Activated naive CD8-positive, alpha-beta T cell treated with anti-CD3 and anti-CD28 coated beads, Interleukin-2, amount 10 ng/mL, durations not matched to agents 7 days and 5 days (primary cell): ENCODE data around the gene UROC1. TPM values are rescaled to one million over a fixed set of nuclear protein-coding genes. Genes with fewer than 3 reads are reported as not detected.

Source experiments
- ATAC-seq: fragments of 150-1000 bp; cut with Tn5 transposase; one replicate; pipeline ENCODE4 v1.10.0; 2021; ENCODE audit warnings: low read depth, moderate library complexity
- POLR2A ChIA-PET: fragments of 350-600 bp; sonication (Branson Sonifier 250); formaldehyde crosslinking; loops from one replicate; lab custom pipeline; 2021; ENCODE audit warnings: antibody characterized with exemption; lab: Charles Lee
- DNase-seq: peaks from one replicate; pipeline ENCODE4 v3.0.0; 2021
- H3K27ac Mint-ChIP-seq: one replicate; pipeline ENCODE4 v1.8.0; 2022; ENCODE audit warnings: mild to moderate bottlenecking, mixed read lengths
- H3K27me3 Mint-ChIP-seq: one replicate; pipeline ENCODE4 v1.8.0; 2022; ENCODE audit warnings: mild to moderate bottlenecking, moderate library complexity, mixed read lengths
- H3K36me3 Mint-ChIP-seq: one replicate; pipeline ENCODE4 v1.8.0; 2021; ENCODE audit warnings: mild to moderate bottlenecking, mixed read lengths
- H3K4me1 Mint-ChIP-seq: one replicate; pipeline ENCODE4 v1.8.0; 2021; ENCODE audit warnings: mixed read lengths
- H3K4me3 Mint-ChIP-seq: one replicate; pipeline ENCODE4 v1.8.0; 2022; ENCODE audit warnings: mild to moderate bottlenecking, moderate library complexity, mixed read lengths
- H3K9me3 Mint-ChIP-seq: one replicate; pipeline ENCODE4 v1.8.0; 2021; ENCODE audit warnings: mixed read lengths
- total RNA-seq, 2 experiments: library from RNA; stranded (reverse); gene quantifications; one replicate each; pipeline ENCODE4 v1.2.3, GENCODE V29; 2021

UROC1 gene
- total RNA-seq, 2 experiments from 2014 or later = not detected

- Mint-ChIP-seq H3K36me3 (peaks cover 2% of the 10 kb centered on the region), H3K27me3 (no peaks in the 10 kb centered on the region), H3K27ac (no peak overlapping the region), H3K4me1 (no peaks in the 10 kb centered on the region), H3K9me3 (no peaks in the 10 kb centered on the region), H3K4me3 (no peak overlapping the region)
- no peak for ATAC-seq
- DNase-seq = no peak
- POLR2A ChIA-PET = no interaction called here
Measured at GRCh38 chr3:126452213-126452612, 65.4 kb downstream of the UROC1 start.

DNA sequence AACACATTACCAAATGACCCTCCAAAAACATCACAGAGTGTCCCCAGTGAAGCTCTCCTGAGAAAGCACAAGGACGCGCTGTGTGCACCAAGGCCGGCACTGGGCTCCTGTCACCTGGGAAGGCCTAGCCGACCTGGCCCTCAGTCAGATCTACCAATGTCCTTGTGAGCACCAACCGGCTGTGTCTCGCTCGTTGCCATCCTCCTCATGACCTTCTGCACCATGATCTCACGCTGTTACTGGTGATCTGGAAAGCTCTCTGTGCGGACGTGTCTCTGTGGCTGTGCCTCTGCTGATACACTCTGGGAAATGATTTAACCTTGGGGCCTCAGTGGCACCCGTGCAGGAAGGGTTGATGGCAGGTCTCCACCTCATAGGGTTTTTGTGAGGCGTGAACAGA lies 66.1 kb downstream of the UROC1 start:
- Mint-ChIP-seq H3K4me3 (no peak overlapping the region), H3K27me3 (no peaks in the 10 kb centered on the region), H3K9me3 (no peaks in the 10 kb centered on the region), H3K27ac (no peak overlapping the region), H3K4me1 (peaks cover 3% of the 10 kb centered on the region), H3K36me3 (peaks cover 2% of the 10 kb centered on the region)
- no peak for DNase-seq
- POLR2A ChIA-PET = no interaction called here
- ATAC-seq = no peak

GRCh38 chr3:126450744-126451143 lies 66.8 kb downstream of the UROC1 start:
- DNase-seq (no peak), ATAC-seq (no peak)
- Mint-ChIP-seq H3K27me3 (no peaks in the 10 kb centered on the region), H3K9me3 (no peaks in the 10 kb centered on the region), H3K36me3 (peaks cover 2% of the 10 kb centered on the region), H3K27ac (no peak overlapping the region), H3K4me3 (no peak overlapping the region), H3K4me1 (peaks cover 3% of the 10 kb centered on the region)
- POLR2A ChIA-PET = no interaction called here

DNA sequence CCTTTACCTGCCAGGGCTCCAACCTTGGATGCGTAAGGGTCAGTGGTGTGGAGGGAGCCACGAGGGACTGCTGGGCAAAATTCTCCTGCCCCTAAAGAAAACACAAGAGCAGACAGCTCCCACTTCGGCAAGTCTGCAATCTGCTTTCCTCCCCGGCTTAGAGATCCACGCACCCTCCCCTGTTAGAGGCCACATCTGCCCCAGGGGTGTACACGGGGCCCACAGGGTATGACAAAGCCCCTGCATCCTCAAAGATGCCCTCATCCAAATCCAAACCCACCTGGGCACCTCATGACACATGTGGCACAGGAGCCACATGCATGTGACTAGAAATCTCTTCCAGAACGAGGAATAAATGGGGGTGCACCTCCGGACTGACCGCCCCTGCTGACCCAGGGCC lies 67.4 kb downstream of the UROC1 start:
- Mint-ChIP-seq H3K27me3 (no peaks in the 10 kb centered on the region), H3K36me3 (peaks cover under 1% of the 10 kb centered on the region)
- ATAC-seq = no peak

DNA sequence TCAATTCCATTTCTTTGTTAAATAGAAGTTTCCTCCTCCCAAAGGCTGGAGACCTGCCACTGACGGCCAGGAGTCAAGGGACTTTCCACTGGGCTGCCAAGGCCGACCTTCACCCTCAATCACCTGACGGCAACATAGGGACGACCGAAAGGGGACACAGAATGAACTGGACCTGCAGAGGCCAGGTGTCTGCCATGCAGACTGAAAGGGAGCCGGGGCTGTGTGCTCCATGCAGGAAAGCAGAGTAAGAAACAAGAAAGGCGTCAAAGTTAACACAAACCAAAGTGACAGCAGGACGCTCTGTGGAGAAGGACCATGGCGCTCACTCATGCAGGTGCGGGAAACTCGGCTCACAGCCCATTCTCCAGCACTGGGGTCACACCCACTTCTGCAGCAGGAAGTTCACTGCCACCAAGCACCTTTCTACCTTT lies 67.9 kb downstream of the UROC1 start:
- Mint-ChIP-seq H3K27me3 (no peaks in the 10 kb centered on the region), H3K9me3 (no peaks in the 10 kb centered on the region), H3K27ac (no peak overlapping the region), H3K36me3 (no peaks in the 10 kb centered on the region), H3K4me3 (no peak overlapping the region), H3K4me1 (peaks cover 3% of the 10 kb centered on the region)
- no peak for ATAC-seq
- POLR2A ChIA-PET = no interaction called here
- no peak for DNase-seq

More for the DNA sequence above, 67.4 kb downstream of the UROC1 start:
- Mint-ChIP-seq H3K4me3 (no peak overlapping the region), H3K27ac (no peak overlapping the region), H3K4me1 (peaks cover 3% of the 10 kb centered on the region), H3K9me3 (no peaks in the 10 kb centered on the region)
- POLR2A ChIA-PET = no interaction called here
- no peak for DNase-seq

- Mint-ChIP-seq H3K9me3 (no peaks in the 10 kb centered on the region), H3K27ac (no peak overlapping the region), H3K36me3 (no peaks in the 10 kb centered on the region), H3K27me3 (no peaks in the 10 kb centered on the region), H3K4me3 (no peak overlapping the region), H3K4me1 (peaks cover 3% of the 10 kb centered on the region)
- POLR2A ChIA-PET = no interaction called here
- DNase-seq (no peak), ATAC-seq (no peak)
Measured at GRCh38 chr3:126448893-126449180, 68.7 kb downstream of the UROC1 start.

DNA sequence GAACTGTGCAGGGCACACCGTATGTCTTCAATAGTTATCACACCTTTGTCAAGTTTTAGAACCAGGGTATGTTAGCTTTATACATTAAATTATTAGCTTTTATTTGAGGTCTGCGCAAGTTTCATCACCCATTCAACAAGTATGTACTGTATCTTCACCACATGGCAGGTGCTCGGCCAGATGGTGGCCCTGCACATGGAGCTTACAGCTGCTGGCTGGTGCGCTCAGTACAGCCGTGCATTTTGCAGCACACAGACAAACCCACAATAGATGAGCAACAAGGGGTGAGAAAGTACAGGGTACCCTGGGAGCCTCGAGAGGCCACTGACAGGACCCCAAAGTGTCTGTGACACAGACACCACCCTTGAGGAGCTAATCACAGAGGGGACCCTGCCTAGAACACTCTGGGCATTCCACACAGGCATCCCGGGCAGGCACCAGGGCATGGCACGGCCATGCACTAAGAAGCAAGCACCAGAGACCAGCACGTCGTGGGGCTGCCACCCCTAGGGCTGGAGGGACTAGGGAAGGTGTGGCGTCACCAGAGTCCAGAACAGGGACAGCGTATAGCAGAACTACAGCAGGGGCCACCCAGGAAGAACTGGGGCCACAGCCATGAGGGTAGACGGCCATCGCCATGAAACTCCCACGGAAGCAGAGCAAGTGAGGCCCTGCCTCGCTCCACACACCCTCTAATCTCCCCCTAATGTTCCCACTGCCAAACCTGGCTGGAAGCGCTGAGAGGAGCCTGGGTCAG lies 69.3 kb downstream of the UROC1 start:
- peaks cover 3% of the 10 kb centered on the region for H3K4me1 Mint-ChIP-seq
- H3K9me3 Mint-ChIP-seq = no peaks in the 10 kb centered on the region
- POLR2A ChIA-PET = no interaction called here
- ATAC-seq (no peak), DNase-seq (no peak)
- no peaks in the 10 kb centered on the region for H3K36me3 Mint-ChIP-seq
- no peak overlapping the region for H3K4me3 Mint-ChIP-seq
- no peaks in the 10 kb centered on the region for H3K27me3 Mint-ChIP-seq
- no peak overlapping the region for H3K27ac Mint-ChIP-seq

- Mint-ChIP-seq H3K36me3 (no peaks in the 10 kb centered on the region), H3K4me1 (peaks cover 3% of the 10 kb centered on the region), H3K9me3 (no peaks in the 10 kb centered on the region), H3K4me3 (no peak overlapping the region), H3K27me3 (no peaks in the 10 kb centered on the region), H3K27ac (no peak overlapping the region)
- no peak for ATAC-seq
- no peak for DNase-seq
- POLR2A ChIA-PET = no interaction called here
Measured at GRCh38 chr3:126447456-126448106, 70.0 kb downstream of the UROC1 start.

DNA sequence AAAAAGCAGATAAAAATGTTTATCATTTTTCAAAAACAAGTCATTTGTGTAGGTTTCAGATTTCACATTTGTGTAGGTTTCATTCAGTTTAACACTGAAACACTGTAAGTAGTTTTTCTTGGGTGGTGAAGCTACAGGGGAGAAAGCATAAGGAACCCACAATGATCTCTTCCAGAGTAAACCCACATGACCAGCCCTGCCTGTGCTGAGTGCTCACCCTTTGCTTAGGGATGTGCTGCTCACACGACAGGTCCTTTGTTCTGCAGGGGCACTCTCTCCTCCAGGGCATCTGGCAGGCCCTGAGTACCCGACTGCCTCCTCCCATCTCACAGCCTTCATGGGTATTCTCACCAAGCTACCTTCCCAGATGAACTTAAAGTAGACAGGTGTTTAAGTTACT lies 70.8 kb downstream of the UROC1 start:
- ATAC-seq = no peak
- no peak for DNase-seq
- Mint-ChIP-seq H3K9me3 (no peaks in the 10 kb centered on the region), H3K27me3 (no peaks in the 10 kb centered on the region), H3K27ac (no peak overlapping the region), H3K4me1 (peaks cover 3% of the 10 kb centered on the region), H3K4me3 (no peak overlapping the region), H3K36me3 (no peaks in the 10 kb centered on the region)
- POLR2A ChIA-PET = no interaction called here

- no peaks in the 10 kb centered on the region for H3K36me3 Mint-ChIP-seq
- DNase-seq (no peak), ATAC-seq (no peak)
- H3K4me3 Mint-ChIP-seq = no peak overlapping the region
- peaks cover 3% of the 10 kb centered on the region for H3K4me1 Mint-ChIP-seq
- no peaks in the 10 kb centered on the region for H3K9me3 Mint-ChIP-seq
- POLR2A ChIA-PET = no interaction called here
- no peak overlapping the region for H3K27ac Mint-ChIP-seq
- no peaks in the 10 kb centered on the region for H3K27me3 Mint-ChIP-seq
Measured at GRCh38 chr3:126446301-126446700, 71.3 kb downstream of the UROC1 start.

- H3K4me1 Mint-ChIP-seq = peaks cover 3% of the 10 kb centered on the region
- H3K9me3 Mint-ChIP-seq = no peaks in the 10 kb centered on the region
- no peak for DNase-seq
- H3K4me3 Mint-ChIP-seq = no peak overlapping the region
- ATAC-seq = no peak
- H3K27me3 Mint-ChIP-seq = no peaks in the 10 kb centered on the region
- H3K36me3 Mint-ChIP-seq = no peaks in the 10 kb centered on the region
- POLR2A ChIA-PET = no interaction called here
- no peak overlapping the region for H3K27ac Mint-ChIP-seq
Measured at GRCh38 chr3:126445506-126445905, 72.1 kb downstream of the UROC1 start.

GRCh38 chr3:126442856-126443242 lies 74.7 kb downstream of the UROC1 start:
- H3K36me3 Mint-ChIP-seq = no peaks in the 10 kb centered on the region
- no peaks in the 10 kb centered on the region for H3K9me3 Mint-ChIP-seq
- no peak for ATAC-seq
- peaks cover 3% of the 10 kb centered on the region for H3K4me1 Mint-ChIP-seq
- H3K4me3 Mint-ChIP-seq = no peak overlapping the region
- H3K27ac Mint-ChIP-seq = no peak overlapping the region
- no peaks in the 10 kb centered on the region for H3K27me3 Mint-ChIP-seq
- POLR2A ChIA-PET = no interaction called here
- DNase-seq = no peak

- POLR2A ChIA-PET = no interaction called here
- DNase-seq (no peak), ATAC-seq (no peak)
- H3K27ac Mint-ChIP-seq = no peak overlapping the region
- H3K9me3 Mint-ChIP-seq = no peaks in the 10 kb centered on the region
- H3K27me3 Mint-ChIP-seq = no peaks in the 10 kb centered on the region
- H3K36me3 Mint-ChIP-seq = no peaks in the 10 kb centered on the region
- H3K4me1 Mint-ChIP-seq = peaks cover 3% of the 10 kb centered on the region
- H3K4me3 Mint-ChIP-seq = no peak overlapping the region
Measured at GRCh38 chr3:126442094-126442855, 75.3 kb downstream of the UROC1 start.
